NB4 (cell line): ENCODE measurements around the gene RPL29.

ENCODE experiments used
- DNase-seq: peaks from one replicate; pipeline ENCODE4 v3.0.0; 2010; ENCODE audit warnings: low read depth
- H3K4me3 ChIP-seq: one replicate; pipeline ENCODE4 v1.5.1; 2011; ENCODE audit warnings: mild to moderate bottlenecking, low read depth, low read length, moderate library complexity
- CTCF ChIP-seq: IDR thresholded peaks from one replicate; pipeline ENCODE4 v1.5.1; 2012; ENCODE audit warnings: low read depth, low read length
- MAX ChIP-seq: IDR thresholded peaks from 2 replicates; pipeline ENCODE4 v1.6.1; 2011; ENCODE audit warnings: low read depth, low read length
- MYC ChIP-seq: IDR thresholded peaks from 2 replicates; pipeline ENCODE4 v1.6.1; 2011; ENCODE audit warnings: low read depth, low read length
- POLR2A ChIP-seq: IDR thresholded peaks from 2 replicates; pipeline ENCODE4 v1.6.1; 2011; ENCODE audit warnings: mild to moderate bottlenecking; ENCODE audit not compliant: insufficient read length; ENCODE audit errors: extremely low read depth

Gene RPL29

GRCh38 chr3:52006017-52006819 is 10.5 kb upstream of the RPL29 start:
- no peak for TF ChIP-seq CTCF
- TF ChIP-seq MAX = no peak
- no peak for TF ChIP-seq POLR2A
- TF ChIP-seq MYC = no peak
- no peak overlapping the region for H3K4me3 ChIP-seq
- peak; percentile 78 for DNase-seq

GRCh38 chr3:52005571-52005986 is 9.9 kb upstream of the RPL29 start:
- TF ChIP-seq MYC (no peak), POLR2A (no peak), MAX (no peak), CTCF (no peak)
- H3K4me3 ChIP-seq = no peak overlapping the region
- no peak for DNase-seq

- TF ChIP-seq MYC = no peak
- TF ChIP-seq POLR2A = no peak
- TF ChIP-seq MAX = no peak
- DNase-seq = no peak
- no peak overlapping the region for H3K4me3 ChIP-seq
These were observed 9.3 kb upstream of the RPL29 start for GRCh38 chr3:52004906-52005395.

GRCh38 chr3:52004163-52004787 is 8.6 kb upstream of the RPL29 start:
- TF ChIP-seq POLR2A = no peak
- TF ChIP-seq CTCF = peak; percentile 72
- H3K4me3 ChIP-seq = no peak overlapping the region
- peak; percentile 85 for DNase-seq

- no peak for DNase-seq
- TF ChIP-seq CTCF = no peak
- TF ChIP-seq MAX = no peak
- TF ChIP-seq MYC = no peak
- TF ChIP-seq POLR2A = no peak
- no peak overlapping the region for H3K4me3 ChIP-seq
These were observed 7.1 kb upstream of the RPL29 start for GRCh38 chr3:52002748-52003147.

- peak; percentile 81 for DNase-seq
- TF ChIP-seq CTCF = peak; percentile 83
- TF ChIP-seq MYC = peak; percentile 31; the same call in 1 of the 2 replicates
- TF ChIP-seq MAX = peak; percentile 49
- no peak for TF ChIP-seq POLR2A
- H3K4me3 ChIP-seq = no peak overlapping the region
These were observed 5.8 kb upstream of the RPL29 start for GRCh38 chr3:52001443-52001974.
